Transverse colon (tissue), 4 donors: Measurements from ENCODE around the gene KLC3.

ENCODE experiments used
- CTCF ChIP-seq, 5 experiments: fragments of 200-600 bp in 3 of 5; fragments of 450-650 bp in 2 of 5; sonication (generic) in 3 of 5; IDR thresholded peaks; 1 replicate in 2 of 5; 2 replicates in 3 of 5; pipeline ENCODE4 v1.5.1; 2016 to 2017; ENCODE audit warnings: antibody characterized with exemption in 5 of 5, inconsistent platforms in 3 of 5, mild to moderate bottlenecking in 2 of 5, moderate library complexity in 1 of 5
- EP300 ChIP-seq: sonication (generic); formaldehyde crosslinking; IDR thresholded peaks from one replicate; pipeline ENCODE4 v1.6.1; 2017; ENCODE audit warnings: antibody characterized with exemption, low read depth
- POLR2AphosphoS5 ChIP-seq, 3 donors: sonication (generic); formaldehyde crosslinking; IDR thresholded peaks; one replicate each; pipeline ENCODE4 v1.6.1; 2016; ENCODE audit warnings: antibody characterized with exemption in 3 of 3

GRCh38 chr19:45306518-45307027 is 34.0 kb upstream of the KLC3 start:
- TF ChIP-seq POLR2AphosphoS5 (IDR thresholded peaks at IDR 0.05) (no peak), CTCF (IDR thresholded peaks at IDR 0.05) (no peak), EP300 (no peak)
